ENCODE data around the gene ACSF3. TPM values are rescaled to one million over a fixed set of nuclear protein-coding genes. Genes with fewer than 3 reads are reported as not detected.

Gene ACSF3
- total and polyA plus RNA-seq, 7 donors, result 13.4 to 26.5 (median 16.2) TPM

DNA sequence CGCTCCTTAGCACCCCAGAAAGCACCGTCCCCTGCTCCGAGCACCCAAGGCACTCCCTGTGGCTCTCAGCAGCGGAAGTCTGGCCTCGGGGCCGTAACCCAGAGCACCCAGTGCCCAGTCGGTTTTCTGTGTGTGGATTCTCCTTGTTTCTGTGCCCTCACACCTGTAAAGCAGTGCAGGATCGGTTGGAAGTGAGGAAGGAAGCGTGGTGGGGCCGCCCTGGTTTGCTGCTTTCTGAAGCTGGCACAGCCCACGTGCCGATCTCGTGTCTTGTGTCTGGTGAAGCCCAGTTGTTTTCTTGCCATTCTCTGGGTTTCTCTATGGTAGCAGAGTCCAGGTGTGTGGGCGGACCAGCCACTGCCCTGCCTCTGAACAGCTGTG lies 3.7 kb downstream of the ACSF3 start:
- H3K27ac ChIP-seq, result no peak overlapping the region
- ATAC-seq, result no peak
- TF ChIP-seq, protein P1, sequence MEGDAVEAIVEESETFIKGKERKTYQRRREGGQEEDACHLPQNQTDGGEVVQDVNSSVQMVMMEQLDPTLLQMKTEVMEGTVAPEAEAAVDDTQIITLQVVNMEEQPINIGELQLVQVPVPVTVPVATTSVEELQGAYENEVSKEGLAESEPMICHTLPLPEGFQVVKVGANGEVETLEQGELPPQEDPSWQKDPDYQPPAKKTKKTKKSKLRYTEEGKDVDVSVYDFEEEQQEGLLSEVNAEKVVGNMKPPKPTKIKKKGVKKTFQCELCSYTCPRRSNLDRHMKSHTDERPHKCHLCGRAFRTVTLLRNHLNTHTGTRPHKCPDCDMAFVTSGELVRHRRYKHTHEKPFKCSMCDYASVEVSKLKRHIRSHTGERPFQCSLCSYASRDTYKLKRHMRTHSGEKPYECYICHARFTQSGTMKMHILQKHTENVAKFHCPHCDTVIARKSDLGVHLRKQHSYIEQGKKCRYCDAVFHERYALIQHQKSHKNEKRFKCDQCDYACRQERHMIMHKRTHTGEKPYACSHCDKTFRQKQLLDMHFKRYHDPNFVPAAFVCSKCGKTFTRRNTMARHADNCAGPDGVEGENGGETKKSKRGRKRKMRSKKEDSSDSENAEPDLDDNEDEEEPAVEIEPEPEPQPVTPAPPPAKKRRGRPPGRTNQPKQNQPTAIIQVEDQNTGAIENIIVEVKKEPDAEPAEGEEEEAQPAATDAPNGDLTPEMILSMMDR (IDR thresholded peaks at IDR 0.05), result no peak

DNA sequence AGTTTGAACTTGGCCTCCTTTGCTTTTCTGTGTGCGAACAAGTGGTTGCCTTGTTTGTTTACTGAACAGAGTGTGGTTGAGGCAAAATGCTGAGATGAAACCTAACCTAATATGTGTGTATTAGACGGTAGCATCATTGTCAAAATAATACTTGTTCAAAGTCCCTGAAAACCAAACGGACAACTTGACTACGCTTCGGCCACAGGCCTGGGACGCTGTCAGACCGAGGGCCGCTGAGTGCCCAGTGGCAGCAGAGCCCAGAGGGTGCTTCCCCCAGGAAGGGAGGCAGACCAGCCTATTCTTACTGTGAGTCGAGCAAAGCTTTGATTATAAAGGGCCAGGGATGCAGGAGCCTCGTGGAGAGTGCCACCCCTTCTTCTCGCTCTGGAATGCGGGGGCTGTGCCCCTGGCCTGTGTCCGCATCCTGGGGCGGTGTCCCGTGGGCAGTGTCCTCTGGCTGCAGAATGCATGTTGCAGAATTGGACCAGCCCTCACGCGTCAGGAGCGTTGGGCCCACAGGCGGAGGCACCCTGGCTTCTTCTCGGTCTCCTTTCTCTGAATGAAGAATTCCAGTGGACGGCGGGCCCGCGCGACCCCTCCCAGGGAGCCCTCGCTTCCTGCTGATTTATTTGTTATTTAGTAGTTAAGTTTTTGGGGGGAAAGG lies 5.2 kb downstream of the ACSF3 start:
- DNase-seq (no peak), ATAC-seq (no peak)
- peaks cover 2 to 49% of the 10 kb centered on the region in 2 donors for H3K36me3 ChIP-seq (ENCODE audit: insufficient read depth in 1 of 2, low read depth in 1 of 2)
- peaks cover 16% of the 10 kb centered on the region for H3K4me1 ChIP-seq
- H3K4me3 ChIP-seq, result no peak overlapping the region
- no peaks in the 10 kb centered on the region for H3K9me3 ChIP-seq
- H3K27ac ChIP-seq, result no peak overlapping the region
- no peaks in the 10 kb centered on the region for H3K27me3 ChIP-seq (ENCODE audit: insufficient read depth in 3 of 3, low read length in 2 of 3)
- intact Hi-C loops (cut with DNase I), result loop anchor here (10.0 kb wide), 2 partner anchors 116 to 284 kb away; partner anchors contain the start of genes APRT (in 1 of the 2) and ZNF778 (in 1 of the 2)
- WGBS, 3 donors, result 86 to 89% (median 87%) methylated on average over 26 of the region's 26 CpGs
- TF ChIP-seq, protein P1 (IDR thresholded peaks at IDR 0.05), result no peak

More for the DNA sequence above, 3.7 kb downstream of the ACSF3 start:
- H3K4me1 ChIP-seq, result peaks cover 16% of the 10 kb centered on the region
- peaks cover 2 to 34% of the 10 kb centered on the region in 2 donors for H3K36me3 ChIP-seq (ENCODE audit: insufficient read depth in 1 of 2, low read depth in 1 of 2)
- H3K27me3 ChIP-seq (ENCODE audit: insufficient read depth in 3 of 3, low read length in 2 of 3), result no peaks in the 10 kb centered on the region
- intact Hi-C loops (cut with DNase I), result loop anchor here (10.0 kb wide), 2 partner anchors 117 to 283 kb away; partner anchors contain the start of genes APRT (in 1 of the 2) and ZNF778 (in 1 of the 2)
- H3K9me3 ChIP-seq, result no peaks in the 10 kb centered on the region
- no peak overlapping the region for H3K4me3 ChIP-seq
- 81 to 83% (median 82%) methylated on average over 14 of the region's 14 CpGs for WGBS, 3 donors
- DNase-seq, result no peak

DNA sequence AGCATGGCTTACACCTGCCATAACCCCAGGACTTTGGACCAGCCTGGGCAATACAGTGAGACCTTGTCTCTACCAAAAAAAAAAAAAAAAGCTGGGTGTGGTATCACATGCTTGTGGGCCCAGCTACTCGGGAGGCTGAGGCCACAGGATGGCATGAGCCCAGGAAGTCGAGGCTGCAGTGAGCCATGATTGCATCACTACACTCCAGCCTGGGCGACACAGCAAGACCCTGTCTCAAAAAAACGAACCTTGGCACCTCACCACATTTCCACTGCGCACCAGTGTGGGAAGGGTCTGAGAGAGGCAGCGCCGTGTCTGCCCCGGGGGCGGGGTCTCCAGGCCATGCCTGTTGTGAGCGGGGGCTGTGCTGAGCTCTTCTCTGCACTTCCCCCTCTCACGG lies 6.3 kb downstream of the ACSF3 start:
- H3K36me3 ChIP-seq (ENCODE audit: insufficient read depth in 1 of 2, low read depth in 1 of 2), result peaks cover 2 to 60% of the 10 kb centered on the region in 2 donors
- no peak for DNase-seq
- no peaks in the 10 kb centered on the region for H3K27me3 ChIP-seq (ENCODE audit: insufficient read depth in 3 of 3, low read length in 2 of 3)
- TF ChIP-seq, protein P1 (IDR thresholded peaks at IDR 0.05), result no peak
- H3K9me3 ChIP-seq, result no peaks in the 10 kb centered on the region
- ATAC-seq, result no peak
- no peak overlapping the region for H3K27ac ChIP-seq
- peaks cover 12% of the 10 kb centered on the region for H3K4me1 ChIP-seq
- intact Hi-C loops (cut with DNase I), result loop anchor here (10.0 kb wide), 2 partner anchors 115 to 285 kb away; partner anchors contain the start of genes APRT (in 1 of the 2) and ZNF778 (in 1 of the 2)
- 58 to 70% (median 68%) methylated on average over 11 of the region's 11 CpGs for WGBS, 3 donors
- no peak overlapping the region for H3K4me3 ChIP-seq

DNA sequence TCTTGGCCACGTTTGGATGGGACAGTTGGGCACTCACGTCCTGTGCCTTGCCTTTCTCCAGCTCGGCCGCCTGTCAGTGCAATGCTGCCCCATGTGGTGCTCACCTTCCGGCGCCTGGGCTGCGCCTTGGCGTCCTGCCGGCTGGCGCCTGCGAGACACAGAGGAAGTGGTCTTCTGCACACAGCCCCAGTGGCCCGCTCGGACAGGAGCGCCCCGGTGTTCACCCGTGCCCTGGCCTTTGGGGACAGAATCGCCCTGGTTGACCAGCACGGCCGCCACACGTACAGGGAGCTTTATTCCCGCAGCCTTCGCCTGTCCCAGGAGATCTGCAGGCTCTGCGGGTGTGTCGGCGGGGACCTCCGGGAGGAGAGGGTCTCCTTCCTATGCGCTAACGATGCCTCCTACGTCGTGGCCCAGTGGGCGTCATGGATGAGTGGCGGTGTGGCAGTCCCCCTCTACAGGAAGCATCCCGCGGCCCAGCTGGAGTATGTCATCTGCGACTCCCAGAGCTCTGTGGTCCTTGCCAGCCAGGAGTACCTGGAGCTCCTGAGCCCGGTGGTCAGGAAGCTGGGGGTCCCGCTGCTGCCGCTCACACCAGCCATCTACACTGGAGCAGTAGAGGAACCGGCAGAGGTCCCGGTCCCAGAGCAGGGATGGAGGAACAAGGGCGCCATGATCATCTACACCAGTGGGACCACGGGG lies 7.1 kb downstream of the ACSF3 start:
- intact Hi-C loops (cut with DNase I), result no loop called here
- H3K36me3 ChIP-seq (ENCODE audit: insufficient read depth in 1 of 2, low read depth in 1 of 2), result peaks cover 2 to 68% of the 10 kb centered on the region in 2 donors
- WGBS, 3 donors, result 84 to 87% (median 86%) methylated on average over 42 of the region's 42 CpGs

More for the DNA sequence above, 7.1 kb downstream of the ACSF3 start:
- no peak for ATAC-seq
- DNase-seq, result no peak
- no peak overlapping the region for H3K27ac ChIP-seq
- peaks cover 7% of the 10 kb centered on the region for H3K4me1 ChIP-seq
- no peak overlapping the region for H3K4me3 ChIP-seq
- TF ChIP-seq, protein P1 (IDR thresholded peaks at IDR 0.05), result no peak
- no peaks in the 10 kb centered on the region for H3K9me3 ChIP-seq
- H3K27me3 ChIP-seq (ENCODE audit: insufficient read depth in 3 of 3, low read length in 2 of 3), result no peaks in the 10 kb centered on the region
